SH-SY5Y (cell line): Measurements from ENCODE around the gene PRRT1B.

Source experiments
- GATA2 ChIP-seq: IDR thresholded peaks from 2 replicates; pipeline ENCODE4 v1.6.1; 2011; ENCODE audit warnings: mild to moderate bottlenecking, low read depth, low read length
- GATA3 ChIP-seq: IDR thresholded peaks from 2 replicates; pipeline ENCODE4 v1.6.1; 2011; ENCODE audit warnings: low read depth, mild to moderate bottlenecking, low read length, moderate library complexity

PRRT1B gene

DNA sequence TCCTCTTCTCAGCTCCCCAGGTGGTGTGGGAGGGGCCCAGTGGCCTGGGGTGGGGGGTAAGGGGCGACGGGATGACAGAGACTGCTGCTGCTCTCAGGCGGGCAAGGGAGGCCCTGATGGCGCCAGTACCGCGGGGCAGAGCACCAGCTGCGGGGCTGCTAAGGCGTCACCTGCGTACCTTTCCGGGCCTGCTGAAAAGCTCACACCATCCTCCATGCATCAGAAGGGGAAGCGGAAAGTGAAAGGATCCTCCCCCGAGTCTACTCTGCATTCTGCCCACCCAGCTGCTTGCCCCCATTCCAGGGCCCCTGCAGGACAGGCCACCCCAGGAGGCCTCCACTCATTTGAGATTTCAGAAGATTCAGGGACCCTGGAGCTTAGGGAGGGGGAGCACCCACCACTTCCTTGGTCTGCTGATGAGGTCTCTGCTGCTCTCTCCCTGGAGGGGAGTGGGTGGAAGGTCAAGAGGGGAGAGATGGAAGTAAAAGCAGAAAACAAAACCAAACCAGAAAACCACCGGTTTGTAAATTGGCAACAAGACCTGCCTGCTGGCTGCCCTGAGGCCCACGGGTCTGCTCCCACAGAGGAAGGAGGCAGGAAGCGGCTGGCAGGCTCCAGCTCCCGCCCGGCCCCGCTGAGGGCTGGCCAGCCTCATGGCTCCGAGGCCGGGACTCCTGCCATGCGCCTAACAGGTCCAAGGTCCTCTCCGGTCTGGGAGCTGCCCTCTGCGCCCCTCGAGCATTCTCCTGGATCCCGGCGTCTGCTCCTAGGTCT, 33.6 kb downstream of the PRRT1B start:
- TF ChIP-seq GATA3 (no peak), GATA2 (no peak)

DNA sequence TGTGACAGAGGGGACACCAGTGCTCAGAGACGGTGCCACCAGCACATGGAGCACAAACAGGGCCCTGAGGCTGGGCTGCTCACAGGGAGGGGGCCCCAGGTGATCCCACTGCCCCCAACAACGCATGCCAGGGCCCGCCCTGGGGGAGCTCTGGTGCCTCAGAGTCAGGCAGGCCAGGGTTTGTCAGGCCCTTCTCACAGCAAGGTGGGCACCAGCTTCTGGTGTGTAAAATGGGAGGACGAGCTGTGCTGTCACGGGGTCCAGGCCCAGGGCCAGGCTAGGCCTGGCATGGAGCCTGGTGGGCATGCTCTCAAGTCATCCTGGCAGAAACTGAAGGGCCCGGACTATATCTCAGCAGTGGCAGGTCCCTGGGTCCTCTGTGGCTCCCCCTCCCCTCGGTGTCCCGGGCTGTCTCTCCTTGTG, 34.5 kb downstream of the PRRT1B start:
- TF ChIP-seq GATA3 (no peak), GATA2 (no peak)

- no peak for TF ChIP-seq GATA3
- no peak for TF ChIP-seq GATA2
Measured at GRCh38 chr9:131580358-131580757, 35.0 kb downstream of the PRRT1B start.

GRCh38 chr9:131582056-131582455, 36.7 kb downstream of the PRRT1B start:
- TF ChIP-seq GATA3 (no peak), GATA2 (no peak)

DNA sequence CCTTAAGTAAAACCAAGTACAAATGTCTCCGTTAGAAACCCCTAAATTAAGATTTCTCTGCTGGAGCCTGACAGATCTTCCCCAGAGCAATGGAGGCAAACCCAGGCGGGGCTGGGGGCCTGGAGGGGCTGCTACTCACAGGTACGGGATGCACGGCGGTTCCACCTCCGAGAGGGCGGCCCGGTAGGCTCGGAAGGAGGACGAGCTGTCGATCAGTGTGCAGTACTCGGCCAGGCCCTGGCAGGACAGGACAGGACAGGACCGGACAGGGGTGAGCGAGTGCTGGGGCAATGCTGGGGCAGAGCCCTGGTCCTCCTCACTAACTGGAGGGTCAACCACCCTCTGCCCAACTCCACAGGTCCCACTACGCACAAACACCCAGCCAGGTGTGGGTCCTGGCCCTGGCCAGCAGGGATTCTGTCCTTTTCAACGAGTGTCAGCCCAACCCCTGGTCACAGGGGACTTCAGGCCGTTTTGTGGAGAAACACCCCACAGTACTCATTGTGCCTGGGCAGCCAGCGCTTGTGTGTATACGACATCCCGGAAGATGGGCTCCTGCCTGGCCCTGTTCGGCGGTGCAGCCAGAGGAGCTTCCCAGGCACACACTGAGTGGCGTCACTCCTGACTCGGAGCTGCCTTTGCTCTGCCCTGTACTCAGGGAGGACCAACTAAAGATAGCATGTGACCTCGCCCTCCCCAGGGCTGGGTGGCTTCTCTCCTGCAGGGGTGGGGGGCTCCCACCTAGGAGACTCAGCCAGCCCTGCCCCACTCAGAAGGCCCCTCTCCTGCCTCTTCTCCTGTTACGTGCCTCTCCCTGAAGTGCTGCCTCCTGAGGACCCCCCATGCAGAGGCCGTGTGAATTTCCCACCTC, 37.4 kb downstream of the PRRT1B start:
- TF ChIP-seq GATA3 (no peak), GATA2 (no peak)

GRCh38 chr9:131583337-131583645, 38.0 kb downstream of the PRRT1B start:
- TF ChIP-seq GATA2 (no peak), GATA3 (no peak)

DNA sequence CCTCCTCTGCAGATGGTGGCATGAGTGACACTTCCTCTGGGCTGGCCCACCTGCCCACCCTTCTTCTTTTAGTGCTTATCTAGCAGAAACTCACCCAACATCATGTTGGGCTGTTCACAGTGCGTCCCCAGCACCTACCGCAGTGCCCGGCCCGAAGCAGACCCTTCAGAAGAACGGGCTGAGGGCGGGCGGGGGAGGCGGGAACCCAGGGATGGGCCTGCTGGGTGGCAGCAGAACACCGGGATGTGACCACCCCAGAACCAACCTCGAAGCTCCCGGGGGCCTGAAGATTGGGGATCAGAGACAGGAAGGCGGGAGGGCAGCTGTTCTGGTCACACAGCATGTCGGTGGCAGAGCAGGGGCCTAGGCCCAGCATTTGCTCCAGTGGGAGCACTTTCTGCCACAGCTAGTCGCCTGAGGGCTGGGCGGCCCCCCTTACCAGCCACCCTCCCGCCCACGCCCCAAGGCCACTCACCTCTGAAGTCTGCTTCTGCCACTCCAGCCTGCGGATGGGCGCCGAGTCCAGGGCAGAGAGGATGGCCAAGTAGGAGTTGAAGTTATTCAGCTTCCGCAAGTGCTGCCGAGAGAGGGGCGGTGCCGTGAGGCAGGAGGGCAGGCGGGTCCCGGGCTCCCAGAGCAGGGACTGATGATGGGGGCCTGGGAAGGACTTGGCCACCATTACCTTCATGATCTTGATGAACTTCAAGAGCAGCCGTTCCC, 38.7 kb downstream of the PRRT1B start:
- TF ChIP-seq GATA3 (no peak), GATA2 (no peak)

DNA sequence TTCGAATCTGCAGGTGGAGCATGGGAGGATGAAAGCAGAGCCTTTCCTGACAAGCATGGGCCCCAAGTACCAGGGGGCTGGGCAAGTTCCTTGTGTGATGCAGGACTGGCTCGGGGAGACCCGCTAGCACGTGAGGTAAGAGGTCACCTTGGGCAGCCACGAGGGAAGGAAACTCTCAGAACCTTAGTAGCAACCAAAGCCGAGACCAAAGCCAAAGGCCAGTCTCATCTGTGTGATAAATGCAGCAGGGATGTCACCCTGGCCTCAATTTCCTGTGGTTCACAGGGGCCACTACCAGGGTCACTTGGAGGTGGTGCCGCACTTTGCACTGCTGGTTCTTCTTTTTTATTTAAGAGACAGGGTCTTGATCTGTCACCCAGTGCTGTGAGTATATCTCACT, 39.5 kb downstream of the PRRT1B start:
- TF ChIP-seq GATA2 (no peak), GATA3 (no peak)

- TF ChIP-seq GATA3: no peak
- no peak for TF ChIP-seq GATA2
Measured at GRCh38 chr9:131585375-131585774, 40.1 kb downstream of the PRRT1B start.

- TF ChIP-seq GATA2: no peak
Measured at GRCh38 chr9:131587331-131587730, 42.0 kb downstream of the PRRT1B start.

GRCh38 chr9:131587906-131588305, 42.6 kb downstream of the PRRT1B start:
- no peak for TF ChIP-seq GATA2
- no peak for TF ChIP-seq GATA3

- TF ChIP-seq GATA2: no peak
- TF ChIP-seq GATA3: no peak
Measured at GRCh38 chr9:131588396-131588795, 43.1 kb downstream of the PRRT1B start.

DNA sequence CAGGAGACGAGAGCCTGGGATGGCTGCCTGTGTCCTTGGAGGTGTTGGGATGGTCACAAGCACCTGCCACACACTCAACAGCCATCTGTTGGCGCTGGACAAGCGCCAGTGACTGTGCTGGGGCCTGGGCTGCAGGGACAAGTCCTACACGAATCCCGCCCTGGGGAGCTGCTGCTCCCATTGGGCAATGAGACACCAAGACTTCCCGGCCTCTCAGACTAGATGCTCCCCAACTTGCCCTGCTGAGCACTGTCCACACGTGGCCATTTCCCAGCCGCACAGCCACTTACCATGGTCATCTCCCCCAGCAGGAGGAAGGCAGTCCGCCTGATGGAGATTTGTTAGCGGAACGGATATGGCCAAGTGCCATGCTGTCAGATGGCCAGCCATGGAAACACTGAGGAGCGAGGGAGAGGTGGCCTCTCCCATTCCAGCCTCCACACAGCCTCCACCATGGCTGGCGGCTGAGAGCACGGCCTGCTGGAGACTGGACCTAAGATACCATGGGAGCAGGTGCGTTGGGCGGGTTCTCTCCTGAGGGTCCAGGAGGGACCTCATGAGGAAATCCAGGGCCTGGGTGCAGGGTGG, 43.9 kb downstream of the PRRT1B start:
- TF ChIP-seq GATA3: no peak
- no peak for TF ChIP-seq GATA2

- TF ChIP-seq GATA3 (no peak), GATA2 (no peak)
Measured at GRCh38 chr9:131589993-131590392, 44.7 kb downstream of the PRRT1B start.

DNA sequence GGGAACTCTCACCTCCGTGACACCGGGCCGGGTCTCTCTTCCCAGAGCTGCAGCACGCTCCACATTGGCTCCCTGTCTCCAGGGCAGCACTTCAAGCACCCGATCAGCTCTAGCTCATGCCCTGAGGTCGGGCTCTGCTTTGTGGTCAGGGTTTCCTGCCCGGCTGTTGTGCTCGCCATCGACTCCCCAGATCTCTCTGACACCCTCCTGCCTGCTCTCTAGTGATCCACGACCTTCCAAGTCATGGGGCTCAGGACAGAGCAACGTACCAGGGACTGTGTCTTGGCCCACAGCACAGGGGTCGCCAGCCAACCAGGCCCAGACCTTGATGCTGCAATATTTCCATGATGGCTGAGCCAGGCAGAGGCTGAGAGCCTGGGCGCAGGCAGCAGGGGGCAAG, 45.1 kb downstream of the PRRT1B start:
- TF ChIP-seq GATA3: no peak
- TF ChIP-seq GATA2: no peak
